Stimulated activated CD8-positive, alpha-beta memory T cell treated with anti-CD3 and anti-CD28 coated beads, Interleukin-15, amount 100 ng/mL, for 48 hours (primary cell): ENCODE measurements around the gene CSF1.
"Not testable (repeated sequence)": the region's sequence is repeated elsewhere in the genome, so short reads cannot be mapped to it uniquely, and the experiment has no call there.

Source experiments
- DNase-seq, 2 donors: peaks; one replicate each; pipeline ENCODE4 v3.0.0-alpha.2; 2020; ENCODE audit warnings: low read depth in 2 of 2

CSF1 gene

DNA sequence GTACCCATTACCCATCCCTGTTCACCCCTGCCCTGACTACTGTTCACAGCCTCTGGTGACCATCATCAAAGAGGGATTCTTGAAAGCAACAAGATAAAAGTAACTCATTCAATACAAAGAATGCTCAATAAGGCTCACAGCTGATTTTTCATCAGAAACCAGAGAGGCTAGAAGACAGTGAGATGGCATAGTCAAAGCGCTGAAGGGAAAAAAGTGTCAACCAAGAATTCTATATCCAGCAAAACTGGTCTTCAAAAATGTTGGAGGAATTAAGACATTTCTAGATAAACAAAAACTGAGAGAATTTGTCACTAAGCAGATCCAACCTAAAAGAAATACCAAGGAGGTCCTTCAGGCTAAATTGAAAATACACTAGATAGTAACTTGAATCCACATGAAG, 27.1 kb downstream of the CSF1 start:
- DNase-seq: no peak

DNA sequence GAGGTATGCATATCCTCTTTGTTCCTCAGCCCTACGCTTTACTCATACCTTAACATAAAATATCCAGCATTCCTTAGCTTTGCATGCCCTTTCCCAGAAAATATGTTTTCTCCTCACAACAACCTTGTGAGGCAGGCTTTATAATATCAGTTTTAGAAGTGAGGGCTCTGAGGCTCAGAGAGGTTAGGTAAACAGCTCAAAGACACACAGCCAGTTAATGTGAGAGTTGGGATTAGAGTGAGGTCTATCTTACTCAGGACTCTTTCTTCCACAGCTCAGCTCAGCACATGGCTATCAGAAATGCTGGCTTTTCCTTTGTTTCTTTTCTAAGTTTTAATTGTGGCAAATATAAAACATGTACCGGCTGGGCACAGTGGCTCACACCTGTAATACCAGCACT, 27.9 kb downstream of the CSF1 start:
- no peak for DNase-seq

DNA sequence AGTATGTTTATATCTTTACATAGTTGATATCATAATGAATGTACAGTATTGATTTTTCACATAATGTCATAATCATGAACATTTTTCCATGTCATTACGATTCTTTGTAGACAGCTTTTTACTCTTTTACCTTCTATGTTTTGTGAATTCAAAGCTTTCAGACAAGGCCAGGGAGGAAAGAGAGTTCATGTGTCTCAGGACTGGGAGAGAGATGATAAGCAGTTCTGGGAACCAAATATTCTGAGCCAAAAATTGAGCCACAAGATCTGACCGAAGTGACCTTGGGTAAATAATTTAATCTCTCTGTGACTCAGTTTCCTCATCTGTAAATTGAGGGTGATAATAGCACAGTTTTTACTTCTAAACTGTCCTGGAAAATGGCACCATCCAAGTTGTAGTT, 31.8 kb downstream of the CSF1 start:
- DNase-seq: no peak

DNA sequence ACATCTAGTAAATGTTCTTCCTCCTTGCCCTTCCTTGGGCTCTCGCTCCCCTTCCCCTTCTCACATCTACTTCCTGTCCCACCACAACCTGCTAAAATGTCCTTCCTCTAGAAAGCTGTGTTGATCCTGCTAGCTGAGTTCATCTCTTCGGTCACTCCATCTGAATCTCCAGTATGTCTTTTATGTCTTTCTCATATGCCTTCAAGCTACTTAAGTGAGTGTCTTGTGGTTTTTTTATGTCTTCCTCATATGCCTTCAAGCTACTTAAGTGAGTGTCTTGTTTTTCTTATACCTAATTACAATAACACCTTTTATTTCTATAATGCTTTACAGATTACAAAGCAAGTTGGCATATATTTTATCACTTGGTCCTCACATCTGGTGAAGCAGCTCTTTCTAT, 33.9 kb downstream of the CSF1 start:
- DNase-seq: no peak

DNA sequence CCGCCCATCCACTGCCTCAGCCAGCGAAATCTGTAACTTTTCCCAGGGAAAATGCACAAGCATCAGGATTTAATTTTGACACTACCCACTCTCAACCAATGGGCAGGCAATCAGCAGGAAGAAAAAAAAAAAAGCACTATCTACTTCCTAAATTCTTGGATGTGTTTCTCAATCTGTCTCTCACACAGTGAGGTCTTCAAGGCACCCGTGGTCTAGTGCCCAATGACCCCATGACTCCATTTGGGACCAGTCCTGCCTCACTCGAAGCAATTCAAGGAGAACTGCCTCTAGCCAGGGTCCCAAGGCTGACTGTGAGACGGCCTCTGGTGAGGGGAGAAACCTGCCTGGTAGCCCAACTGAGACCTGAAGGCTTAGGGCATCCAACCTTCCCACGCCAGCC, 35.9 kb downstream of the CSF1 start:
- no peak for DNase-seq

DNA sequence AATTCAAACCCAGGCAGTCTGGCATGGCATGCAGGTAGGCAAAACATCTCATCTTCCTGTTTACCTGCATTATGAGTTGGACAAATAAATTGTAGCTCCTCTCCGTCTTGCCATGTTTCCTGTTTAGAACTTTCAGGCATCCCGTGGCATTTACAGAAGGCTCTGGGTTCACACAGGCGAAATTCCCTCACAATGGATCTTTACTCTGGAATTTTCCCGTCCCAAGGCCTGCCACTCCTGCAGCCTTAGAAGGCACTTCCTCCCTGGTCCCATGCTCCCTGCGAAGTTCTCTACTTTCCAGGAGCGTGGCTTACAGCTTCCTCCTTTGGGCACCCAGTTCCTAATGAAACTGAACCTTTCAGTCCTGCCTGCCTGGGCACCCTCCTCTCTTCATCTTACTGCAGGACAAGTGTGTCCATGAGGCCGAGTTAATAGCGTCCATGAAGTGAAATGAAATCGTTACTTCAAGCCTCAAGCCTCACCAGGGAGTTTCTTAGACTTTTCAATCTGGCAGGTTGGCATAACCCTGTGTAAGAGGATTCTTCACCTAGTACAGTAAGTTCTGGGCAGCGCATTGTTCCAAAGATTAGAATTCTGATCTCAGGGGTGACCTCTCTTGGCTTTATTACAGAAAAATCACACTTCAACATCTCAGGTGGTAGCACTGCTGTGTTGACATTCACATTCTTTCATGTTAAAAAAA, 37.1 kb downstream of the CSF1 start:
- DNase-seq: no peak

DNA sequence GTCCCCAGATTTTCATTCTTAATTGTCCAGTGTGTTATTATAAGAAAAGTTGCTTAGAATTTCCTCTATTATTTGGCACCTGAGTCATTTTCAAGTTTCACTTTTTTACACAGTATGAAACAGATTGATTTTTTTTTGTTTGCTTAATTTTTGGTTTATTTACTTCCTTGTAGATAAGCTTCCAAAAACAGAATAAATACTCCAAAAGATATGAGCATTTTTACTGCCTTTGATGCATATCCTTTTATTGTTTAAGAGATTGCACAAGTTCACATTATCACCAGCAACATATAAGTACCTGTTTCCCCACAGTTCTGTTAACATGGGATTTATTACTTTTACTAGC, 37.6 kb downstream of the CSF1 start:
- no peak for DNase-seq

DNA sequence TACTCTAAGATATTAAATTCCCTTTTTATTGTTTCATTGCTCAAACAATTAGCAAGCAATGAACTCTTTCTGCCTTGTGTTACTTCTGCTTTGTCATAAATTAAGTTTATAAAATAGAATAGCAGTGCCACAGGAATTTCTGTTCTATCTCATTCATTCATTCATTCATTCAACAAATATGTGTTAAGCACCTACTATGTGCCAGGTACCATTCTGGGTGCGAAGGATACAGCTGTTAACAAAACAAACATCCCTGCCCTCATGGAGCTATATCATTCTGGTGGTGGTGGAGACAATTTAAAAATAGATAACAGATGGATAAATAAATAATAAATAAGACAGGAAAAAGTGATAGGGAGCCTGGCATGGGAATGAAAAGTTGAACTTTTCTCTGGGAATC, 39.4 kb downstream of the CSF1 start:
- DNase-seq: no peak

DNA sequence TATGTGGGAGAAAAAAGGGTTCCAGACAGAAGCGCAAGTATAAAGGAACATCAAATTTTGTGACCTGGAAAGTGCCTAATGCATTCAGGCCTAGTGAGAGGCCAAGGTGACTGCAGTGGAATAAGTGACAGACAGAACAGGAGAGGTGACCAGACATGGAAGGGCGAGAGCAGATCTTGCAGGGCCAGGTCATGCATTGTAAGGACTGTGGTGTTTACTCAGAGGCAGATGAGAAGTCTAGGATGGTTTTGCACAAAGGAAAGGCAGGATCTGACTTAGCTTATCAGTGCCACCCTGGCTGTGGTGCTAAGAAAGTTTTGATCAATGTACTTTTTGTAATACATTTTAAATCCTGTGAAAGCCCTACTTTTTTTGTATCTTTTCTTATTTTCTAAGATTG, 39.9 kb downstream of the CSF1 start:
- DNase-seq: no peak

DNA sequence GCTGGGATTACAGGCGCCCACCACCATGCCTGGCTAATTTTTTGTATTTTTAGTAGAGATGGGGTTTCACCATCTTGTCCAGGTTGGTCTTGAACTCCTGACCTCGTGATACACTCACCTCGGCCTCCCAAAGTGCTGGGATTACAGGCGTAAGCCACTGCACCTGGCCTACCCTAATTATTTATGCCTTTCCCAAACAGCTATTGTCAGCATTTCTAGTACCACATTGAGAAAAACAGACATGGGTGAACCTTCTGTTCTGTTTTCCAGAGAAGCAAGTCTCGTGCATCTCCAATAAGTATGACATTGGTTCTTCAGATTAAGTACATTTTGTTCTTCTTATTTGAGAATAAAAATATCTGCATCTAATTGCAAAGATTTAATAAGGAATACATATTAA, 40.9 kb downstream of the CSF1 start:
- DNase-seq: not testable (repeated sequence)

DNA sequence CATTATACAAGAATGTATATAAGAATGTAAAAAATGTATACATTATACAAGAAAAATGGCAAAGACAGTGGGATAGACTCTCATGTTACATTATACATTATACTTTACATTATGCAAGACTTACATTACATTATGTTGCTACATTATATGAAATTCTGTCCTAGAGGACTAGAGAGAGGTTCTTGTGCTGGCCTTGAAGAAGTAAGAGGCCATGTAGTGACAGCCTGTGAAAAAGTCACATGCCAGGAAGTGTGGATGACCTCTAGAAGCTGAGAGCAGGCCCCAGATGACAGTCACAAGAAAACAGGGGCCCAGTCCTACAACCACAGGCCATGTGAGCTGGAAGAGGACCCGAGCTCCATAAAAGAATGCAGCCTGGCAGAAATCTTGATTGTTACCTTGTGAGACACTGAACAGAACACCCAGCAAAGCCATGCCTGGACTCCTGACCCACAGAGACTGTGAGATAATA, 43.4 kb downstream of the CSF1 start:
- no peak for DNase-seq

DNA sequence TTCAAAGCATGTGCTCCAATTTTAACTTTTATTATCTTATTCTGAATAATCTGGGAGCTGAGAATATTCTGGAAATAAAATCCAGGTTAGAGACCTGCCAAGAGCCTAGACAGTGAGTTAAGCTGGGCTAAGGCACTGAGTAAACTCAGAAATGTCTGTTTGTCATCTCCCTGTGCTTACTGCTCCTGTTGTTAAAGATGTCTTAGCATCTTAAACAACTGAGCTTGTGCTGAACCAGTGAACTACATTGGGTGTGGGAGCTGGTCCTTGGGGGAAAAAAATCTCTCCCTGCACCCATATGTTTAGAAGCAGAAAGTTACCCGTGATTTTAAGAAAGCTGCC, 49.0 kb downstream of the CSF1 start:
- DNase-seq: no peak

DNA sequence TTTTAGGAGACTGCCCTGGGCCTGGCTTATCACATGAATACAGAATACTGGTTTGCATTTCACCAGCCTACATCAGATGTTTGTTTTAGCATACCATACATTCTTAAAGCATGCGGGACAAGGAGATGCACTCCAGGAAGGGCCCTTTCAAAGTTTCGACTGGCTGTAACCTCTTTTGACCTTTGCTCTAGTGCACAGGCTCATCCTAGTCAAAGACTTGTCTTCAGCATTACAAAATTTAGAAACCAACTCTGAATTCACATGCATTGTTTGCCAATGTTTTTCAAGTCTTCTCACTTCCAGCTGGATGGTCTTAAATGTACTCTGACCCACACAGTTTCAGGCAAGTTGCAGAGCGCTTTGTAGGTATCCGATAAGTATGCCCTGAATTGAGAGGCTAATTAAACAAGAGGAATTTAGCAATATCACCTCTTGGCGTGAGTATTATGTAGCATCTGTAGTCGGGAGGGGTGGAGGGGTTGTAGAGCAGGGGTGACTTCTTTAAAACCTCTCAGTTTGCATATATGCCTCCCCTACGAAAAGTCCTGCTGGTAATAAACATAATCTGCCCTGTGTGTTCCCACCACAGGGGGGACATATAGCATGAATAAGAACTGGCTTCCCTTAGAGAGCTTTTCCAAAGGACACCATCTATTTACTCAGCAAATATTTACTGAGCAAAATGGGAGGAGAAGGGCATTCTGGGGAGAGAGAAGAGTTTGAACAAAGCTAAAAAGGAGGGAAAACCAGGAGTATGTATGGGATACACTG, 49.5 kb downstream of the CSF1 start:
- DNase-seq: no peak

DNA sequence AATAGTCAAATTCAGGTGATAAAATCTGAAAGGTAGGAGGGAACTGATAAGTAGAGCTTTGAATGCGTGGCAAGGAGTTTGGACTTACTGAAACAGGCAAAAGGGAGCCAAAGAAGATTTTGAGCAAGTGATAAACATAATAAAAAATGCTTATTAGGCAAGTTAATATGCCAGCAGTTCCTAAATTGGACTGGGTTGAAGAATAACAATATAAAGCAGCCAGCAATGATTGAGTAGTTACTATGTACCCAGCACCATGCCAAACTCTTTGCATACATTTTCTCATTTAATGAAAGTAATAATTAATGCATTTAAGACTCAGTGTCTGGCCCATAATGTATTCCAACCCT, 50.1 kb downstream of the CSF1 start:
- no peak for DNase-seq

DNA sequence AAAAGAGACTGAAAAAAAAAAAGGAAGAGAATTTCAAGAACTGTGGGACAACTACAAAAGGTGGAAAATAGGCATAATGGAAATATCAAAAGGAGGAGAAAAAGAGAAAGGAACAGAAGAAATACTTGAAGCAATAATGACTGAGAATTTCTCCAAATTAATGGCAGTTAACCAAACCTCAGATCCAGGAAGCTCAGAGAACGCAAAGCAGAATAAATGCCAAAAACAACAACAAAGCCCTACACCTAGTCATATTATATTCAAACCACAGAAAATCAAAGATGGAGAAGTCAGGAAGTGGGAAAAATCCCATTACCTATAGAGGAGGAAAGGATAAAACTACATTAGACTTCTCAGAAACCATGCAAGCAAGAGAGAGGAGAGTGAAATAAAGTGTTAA, 53.2 kb downstream of the CSF1 start:
- no peak for DNase-seq

DNA sequence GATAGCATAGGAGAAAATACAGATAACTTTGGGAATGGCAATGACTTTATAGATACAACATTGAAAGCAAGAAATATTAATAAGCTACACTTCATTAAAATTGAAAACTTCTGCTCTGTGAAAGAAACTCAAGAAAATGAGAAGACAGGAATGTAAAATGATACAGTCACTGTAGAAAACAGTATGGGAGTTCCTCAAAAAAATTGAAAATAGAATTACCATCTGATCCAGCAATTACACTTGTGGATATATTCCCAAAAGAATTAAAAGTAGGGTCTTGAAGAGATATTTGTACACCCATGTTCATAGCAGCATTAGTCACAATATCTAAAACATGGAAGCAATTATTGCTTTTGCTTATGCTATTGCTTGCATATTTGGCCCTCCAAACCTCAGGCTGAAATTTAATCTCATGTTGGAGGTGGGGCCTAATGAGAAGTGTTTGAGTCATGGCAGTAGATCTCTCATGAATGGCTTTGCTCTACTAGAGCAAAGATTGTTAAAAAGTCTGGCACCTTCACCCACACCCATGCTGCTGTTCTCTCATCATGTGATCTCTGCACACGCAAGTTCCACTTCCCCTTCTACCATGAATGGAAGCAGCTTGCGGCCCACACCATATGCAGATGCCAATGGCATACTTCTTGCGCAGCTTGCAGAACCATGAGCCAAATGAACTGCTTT, 58.6 kb downstream of the CSF1 start:
- no peak for DNase-seq

DNA sequence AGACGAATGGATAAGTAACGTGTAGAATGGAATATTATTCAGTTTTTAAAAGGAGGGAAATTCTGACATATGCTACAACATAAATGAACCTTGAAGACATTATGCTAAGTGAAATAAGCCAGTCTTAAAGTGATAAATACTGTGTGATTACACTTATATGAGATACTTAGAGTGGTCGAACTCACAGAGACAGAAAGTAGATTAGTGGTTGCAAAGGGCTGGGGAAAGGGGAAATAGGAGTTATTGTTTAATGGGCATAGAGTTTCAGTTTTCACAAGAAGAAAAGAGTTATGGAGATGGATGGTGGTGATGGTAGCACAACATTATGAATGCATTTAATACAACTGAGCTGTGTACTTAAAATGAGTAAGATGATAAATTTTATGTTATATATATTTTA, 59.3 kb downstream of the CSF1 start:
- no peak for DNase-seq

DNA sequence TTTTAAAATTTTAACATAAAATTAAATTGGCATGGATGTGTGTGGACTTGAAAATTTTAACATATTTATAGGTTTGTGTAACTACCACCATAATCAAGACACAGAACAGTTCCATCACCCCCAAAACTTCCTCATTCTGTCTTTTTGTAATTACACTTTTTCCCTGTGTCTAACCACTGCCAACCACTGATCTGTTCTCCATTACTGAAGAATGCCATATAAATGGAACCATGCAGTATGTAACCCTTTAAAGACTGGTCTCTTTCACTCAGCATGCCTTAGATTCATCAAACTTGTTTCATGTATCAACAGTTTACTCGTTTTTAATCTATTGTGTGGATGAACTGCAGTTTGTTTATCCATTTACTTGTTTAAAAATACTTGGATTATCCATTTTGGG, 60.9 kb downstream of the CSF1 start:
- no peak for DNase-seq

DNA sequence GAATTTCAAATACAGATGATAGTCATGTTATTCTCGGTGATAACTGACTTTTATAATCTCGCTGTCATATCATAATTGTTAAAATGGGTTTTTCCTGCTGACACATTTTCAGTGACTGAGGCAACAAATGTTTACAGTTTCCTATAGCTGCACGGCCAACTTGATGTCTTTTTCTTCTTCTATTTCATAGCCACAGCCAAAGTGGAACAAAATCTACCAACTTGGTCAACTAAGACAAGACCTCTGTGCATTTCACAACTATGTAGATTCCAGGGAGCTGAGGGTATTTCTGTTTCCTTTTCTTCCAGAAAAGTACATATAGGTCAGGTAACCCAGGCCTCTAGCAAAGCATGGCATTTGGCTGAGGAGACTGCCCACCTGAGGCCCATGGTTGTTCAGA, 63.5 kb downstream of the CSF1 start:
- DNase-seq: no peak

DNA sequence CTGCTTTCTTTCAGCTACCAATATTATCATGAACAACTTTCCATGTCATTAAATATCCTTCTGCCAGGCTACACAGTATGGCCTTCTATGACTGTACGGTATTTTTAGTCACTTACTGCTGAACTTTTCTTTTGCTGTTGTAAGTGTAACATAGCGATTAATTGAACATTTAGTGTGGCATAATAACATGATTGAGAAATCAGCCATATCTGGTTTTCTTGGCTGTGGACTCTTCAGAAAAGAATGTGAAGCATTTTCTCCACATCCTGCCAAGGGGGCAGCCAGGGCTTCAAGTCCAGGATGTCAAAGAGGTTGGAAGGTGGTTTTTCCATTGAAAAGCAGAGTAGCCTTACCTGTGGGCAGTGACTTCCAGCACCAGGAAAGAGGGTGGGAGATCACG, 65.1 kb downstream of the CSF1 start:
- DNase-seq: no peak

DNA sequence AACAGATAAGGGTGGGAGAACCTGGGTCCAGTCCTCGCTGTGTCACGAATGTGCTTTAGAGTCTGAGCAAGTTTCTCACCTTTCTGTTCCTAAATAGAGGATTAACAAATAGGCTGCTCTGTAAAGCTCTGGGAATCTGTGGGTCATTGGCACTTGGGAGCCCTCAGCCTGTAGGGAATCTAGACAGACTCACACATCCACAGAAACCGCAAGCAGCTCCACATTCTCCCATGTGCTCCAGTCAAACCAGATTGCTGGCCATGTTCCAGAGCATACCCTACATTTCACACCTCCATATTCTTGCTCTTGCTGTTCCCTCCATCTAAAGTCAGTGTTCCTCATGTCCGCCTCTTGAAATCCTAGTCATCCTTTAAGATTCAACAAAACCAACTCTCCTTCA, 66.1 kb downstream of the CSF1 start:
- no peak for DNase-seq

DNA sequence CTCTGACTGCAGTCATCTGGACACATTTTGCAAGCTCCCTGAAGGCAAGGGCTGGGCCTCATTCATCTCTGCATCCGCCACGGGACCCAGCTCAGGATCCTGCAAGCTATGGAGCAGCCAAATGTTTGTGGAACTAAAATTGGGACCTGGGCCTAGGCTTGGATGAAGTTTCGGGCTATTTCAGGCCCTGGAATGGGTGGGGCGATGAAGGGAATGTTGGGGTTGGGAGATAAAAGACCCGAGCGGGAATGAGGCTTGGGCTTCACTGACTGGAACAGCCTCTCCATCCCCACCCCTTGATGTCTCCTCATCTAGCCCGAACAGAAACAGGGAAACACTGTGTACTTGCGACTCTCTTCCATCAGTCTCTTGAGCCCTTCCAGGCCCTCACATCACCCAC, 66.6 kb downstream of the CSF1 start:
- DNase-seq: no peak

DNA sequence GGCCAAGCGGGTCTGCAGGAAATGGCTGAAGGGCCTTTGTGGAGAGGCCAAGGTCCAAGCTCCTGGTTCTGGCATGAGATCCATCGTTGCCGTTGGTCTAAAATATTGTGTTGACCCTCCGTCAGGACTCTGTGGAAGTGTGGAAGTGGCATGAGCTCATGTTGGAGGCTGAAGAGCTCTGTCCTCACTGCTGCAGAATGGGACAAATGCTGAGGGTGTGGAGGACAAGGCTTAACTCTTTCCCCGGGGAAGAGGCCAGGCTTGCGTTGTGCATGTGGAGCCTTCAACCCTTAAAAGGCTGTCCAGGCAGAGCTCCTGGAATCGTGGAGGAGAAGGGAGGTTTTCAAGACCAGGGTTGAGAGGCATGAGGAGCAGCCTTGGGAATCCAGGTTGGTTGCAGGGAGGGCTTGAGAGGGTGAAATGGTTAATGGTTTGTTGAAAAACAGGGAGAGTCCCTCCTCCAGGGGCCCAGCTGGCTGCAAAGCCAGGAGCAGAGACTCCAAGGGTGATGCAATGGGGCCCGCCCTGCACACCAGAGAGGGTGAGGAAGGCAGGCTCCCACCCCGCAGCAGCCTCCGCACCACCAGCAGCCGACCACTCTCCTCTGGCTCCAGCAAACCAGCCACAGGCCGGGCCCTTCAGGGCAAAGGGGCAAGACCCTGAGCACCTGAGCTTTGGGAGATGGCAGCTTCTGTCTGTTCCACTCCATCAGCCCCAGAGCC, 67.2 kb downstream of the CSF1 start:
- DNase-seq: no peak
